GM12878 (cell line): Measurements from ENCODE around the gene IQGAP3. TPM values are rescaled to one million over a fixed set of nuclear protein-coding genes. Genes with fewer than 3 reads are reported as not detected.

Experiments used
- ATAC-seq: fragments of 200-7000 bp; cut with Tn5 transposase; 3 replicates; pipeline ENCODE4 v1.9.1; 2020; ENCODE audit warnings: mild to moderate bottlenecking, moderate library complexity
- BruUV-seq: library from RNA; stranded (reverse); fragments of 400-500 nt; replicated peaks from 2 replicates; lab custom pipeline; 2021; lab: Mats Ljungman, UMichigan
- CTCF ChIA-PET: fragments of 300-600 bp; sonication (Branson Sonifier 250); formaldehyde crosslinking; extraction: SDS; loops from one replicate; lab custom pipeline; 2021; ENCODE audit warnings: inconsistent platforms; lab: Yijun Ruan, JAX
- POLR2A ChIA-PET: fragments of 350-600 bp; formaldehyde crosslinking; extraction: SDS; loops from one replicate; lab custom pipeline; 2021; ENCODE audit warnings: inconsistent platforms; lab: Charles Lee
- RAD21 ChIA-PET: fragments of 300-600 bp; sonication (Branson Sonifier 250); formaldehyde crosslinking; loops from one replicate; lab custom pipeline; 2023; ENCODE audit warnings: antibody characterized with exemption; ENCODE audit not compliant: unreplicated experiment; lab: Charles Lee
- SMC1A ChIA-PET: fragments of 300-600 bp; sonication (Branson Sonifier 250); formaldehyde crosslinking; loops from one replicate; lab custom pipeline; 2023; ENCODE audit not compliant: unreplicated experiment, uncharacterized antibody; lab: Charles Lee
- DNase-seq: peaks from one replicate; pipeline ENCODE4 v3.0.0-alpha.2; 2011; ENCODE audit warnings: low read depth, low spot score
- FAIRE-seq: peaks from 3 replicates; lab custom pipeline; 2011; peaks lifted over from hg19 to GRCh38; lab: Jason Lieb, UNC
- H2AFZ ChIP-seq: 2 replicates; pipeline ENCODE4 v1.6.0; 2011; ENCODE audit warnings: low read depth, low read length, control low read depth; ENCODE audit not compliant: control insufficient read depth
- H3K27ac ChIP-seq: 2 replicates; pipeline ENCODE4 v1.5.1; 2011; ENCODE audit warnings: control low read depth; ENCODE audit not compliant: control insufficient read depth, insufficient read depth
- H3K27me3 ChIP-seq, 2 experiments: replicated peaks in 1 of 2; 2 replicates each; pipeline versions ENCODE4 v1.6.0 to v1.6.1; 2011; ENCODE audit warnings: low read length in 1 of 2; ENCODE audit not compliant: control insufficient read depth in 2 of 2, insufficient read depth in 2 of 2
- H3K36me3 ChIP-seq, 2 experiments: 2 replicates each; pipeline ENCODE4 v1.5.1; 2011; ENCODE audit warnings: low read length in 1 of 2; ENCODE audit not compliant: control insufficient read depth in 2 of 2, insufficient read depth in 2 of 2
- H3K4me1 ChIP-seq: 2 replicates; pipeline ENCODE4 v1.6.1; 2011; ENCODE audit warnings: mild to moderate bottlenecking, low read length, moderate library complexity, mixed read lengths; ENCODE audit not compliant: control insufficient read depth, insufficient read depth
- H3K4me2 ChIP-seq: 2 replicates; pipeline ENCODE4 v1.6.0; 2011; ENCODE audit warnings: control low read depth; ENCODE audit not compliant: control insufficient read depth, insufficient read depth
- H3K4me3 ChIP-seq: fragments of 200-600 bp; sonication (generic); 2 replicates; pipeline ENCODE4 v1.5.1; 2016
- H3K79me2 ChIP-seq: 2 replicates; pipeline ENCODE4 v1.6.0; 2011; ENCODE audit warnings: low read length; ENCODE audit not compliant: control insufficient read depth, insufficient read depth
- H3K9ac ChIP-seq: 2 replicates; pipeline ENCODE4 v1.8.0; 2011; ENCODE audit warnings: low read length, control low read depth, mixed read lengths; ENCODE audit not compliant: control insufficient read depth, insufficient read depth
- H3K9me3 ChIP-seq: replicated peaks from 3 replicates; pipeline ENCODE4 v1.5.1; 2011; ENCODE audit warnings: mild to moderate bottlenecking, low read length; ENCODE audit not compliant: control insufficient read depth, insufficient read depth
- H4K20me1 ChIP-seq: 2 replicates; pipeline ENCODE4 v1.6.0; 2011; ENCODE audit not compliant: control insufficient read depth, insufficient read depth
- ATF7 ChIP-seq: fragments of 450-650 bp; IDR thresholded peaks from 2 replicates; pipeline ENCODE4 v1.6.1; 2016; ENCODE audit warnings: low read depth, mild to moderate bottlenecking
- E2F8 ChIP-seq: fragments of 450-650 bp; IDR thresholded peaks from 2 replicates; pipeline ENCODE4 v1.6.1; 2018; ENCODE audit warnings: mild to moderate bottlenecking, low read depth, moderate library complexity; ENCODE audit not compliant: partially characterized antibody
- RAD21 ChIP-seq: IDR thresholded peaks from 2 replicates; pipeline ENCODE4 v1.6.1; 2011; ENCODE audit warnings: mild to moderate bottlenecking, low read depth, low read length, moderate library complexity; ENCODE audit not compliant: insufficient read depth
- RCOR1 ChIP-seq: conservative IDR thresholded peaks from 2 replicates; pipeline ENCODE4 v1.6.1; 2012; ENCODE audit warnings: low read depth, low read length, improper control_type of control experiment
- SREBF1 ChIP-seq: IDR thresholded peaks from 2 replicates; pipeline ENCODE4 v1.6.1; 2012; ENCODE audit warnings: mild to moderate bottlenecking, low read length
- WGBS: methylation state at CpG from one replicate; pipeline ENCODE4 v1.1.6; 2016; ENCODE audit warnings: low lambda C conversion rate; ENCODE audit not compliant: insufficient replicate concordance, insufficient coverage; ENCODE audit errors: missing lambda C conversion rate; 5-methylcytosine and 5-hydroxymethylcytosine counted together
- in situ Hi-C: fragments of 300-500 bp; cut with MboI; formaldehyde crosslinking; loops from 9 replicates; pipeline ENCODE4 v1.14.3; 2018; ENCODE audit warnings: mixed read lengths
- intact Hi-C: fragments of 100-400 bp; cut with micrococcal nuclease; formaldehyde crosslinking; loops from one replicate; pipeline ENCODE4 v1.14.2; 2022; ENCODE audit not compliant: unreplicated experiment
- polyA plus RNA-seq, 11 experiments: library from polyadenylated mRNA; depleted of rRNA in 4 of 11; unstranded in 6 of 11; stranded (reverse) in 5 of 11; fragments of >200 nt; fragmentation: Nextera tagmentation in 4 of 11; fragmentation: Illumina TruSeq in 1 of 11; extraction: Ambion mirVana in 4 of 11; extraction: Trizol in 1 of 11; gene quantifications; 1 replicate in 1 of 11; 2 replicates in 10 of 11; pipeline versions ENCODE4 v1.2.1 to v1.2.3, GENCODE V29; 2011 to 2016; ENCODE audit warnings: inconsistent platforms in 2 of 11, missing spikeins in 2 of 11, low read depth in 1 of 11
- total RNA-seq, 4 experiments: library from RNA; depleted of rRNA in 3 of 4; stranded (reverse); fragments of >200 nt in 3 of 4; fragmentation: Illumina TruSeq in 1 of 4; extraction: Trizol in 1 of 4; gene quantifications; 2 replicates each; pipeline versions ENCODE4 v1.2.1 to v1.2.3, GENCODE V29; 2013 to 2021

Gene IQGAP3
- total and polyA plus RNA-seq, 10 of the 15 experiments (the other 5 are each of a cell fraction or from before 2014, with no cell fraction given), result 1.1 to 10.7 (median 7.9) TPM

- RAD21 ChIA-PET, result no interaction called here
- H3K4me3 ChIP-seq, result no peak overlapping the region
- in situ Hi-C loops, result no loop called here
- POLR2A ChIA-PET, result interaction anchor here (0.5 kb wide), 1 partner anchor 16 kb away, joined by 5 read pairs; no protein-coding TSS in a partner anchor
- no peak overlapping the region for H3K4me2 ChIP-seq
- BruUV-seq, result no TSS peak
- DNase-seq (no peak), ATAC-seq (no peak), FAIRE-seq (no peak)
- 64% methylated on average over 5 of the region's 5 CpGs for WGBS
- intact Hi-C loops, result no loop called here
- no peaks in the 10 kb centered on the region for H3K9me3 ChIP-seq
- H3K4me1 ChIP-seq, result no peaks in the 10 kb centered on the region
- CTCF ChIA-PET, result no interaction called here
- no peak overlapping the region for H2AFZ ChIP-seq
- no peaks in the 10 kb centered on the region for H3K79me2 ChIP-seq
- H3K36me3 ChIP-seq, result peaks cover 0 to 2% of the 10 kb centered on the region in 2 experiments; a peak in 1 of 4 replicates
- no peaks in the 10 kb centered on the region for H3K27me3 ChIP-seq
- no peak overlapping the region for H3K27ac ChIP-seq
- SMC1A ChIA-PET, result no interaction called here
- no peak overlapping the region for H3K9ac ChIP-seq
- TF ChIP-seq RCOR1 (no peak), ATF7 (no peak), E2F8 (no peak), RAD21 (no peak), SREBF1 (no peak)
- no peaks in the 10 kb centered on the region for H4K20me1 ChIP-seq
Measured at GRCh38 chr1:156560585-156561163, 11.7 kb downstream of the IQGAP3 start.
